ENCODE results near the gene CDC42EP2.
A peak's percentile ranks its signal among the peaks of the same experiment; 100 is the strongest.

The CDC42EP2 gene

GRCh38 chr11:65327021-65327420 lies 12.4 kb downstream of the CDC42EP2 start:
- no peak overlapping the region for H3K4me2 ChIP-seq (ENCODE audit: low read length)
- H3K79me2 ChIP-seq (ENCODE audit: control insufficient read depth, low read length): no peaks in the 10 kb centered on the region
- no peak overlapping the region for H3K4me3 ChIP-seq (ENCODE audit: low read length)
- H3K9me3 ChIP-seq (ENCODE audit: control insufficient read depth, insufficient read depth, low read length): no peaks in the 10 kb centered on the region
- no peaks in the 10 kb centered on the region for H3K27me3 ChIP-seq (ENCODE audit: control insufficient read depth, low read length)
- no peak overlapping the region for H3K27ac ChIP-seq (ENCODE audit: low read depth, low read length)
- peaks cover 19% of the 10 kb centered on the region for H3K4me1 ChIP-seq (ENCODE audit: control insufficient read depth, low read length)
- no peaks in the 10 kb centered on the region for H3K9me2 ChIP-seq (replicated peaks; ENCODE audit: control insufficient read depth, low read length)
- no peaks in the 10 kb centered on the region for H4K20me1 ChIP-seq (ENCODE audit: control insufficient read depth, insufficient read depth, low read depth, low read length)
- TF ChIP-seq CTCF (IDR thresholded peaks at IDR 0.05; ENCODE audit: low read depth, low read length, poor library complexity, severe bottlenecking): no peak
- no peak for TF ChIP-seq EZH2phosphoT487 (IDR thresholded peaks at IDR 0.05; ENCODE audit: borderline replicate concordance, low read length)
- no peaks in the 10 kb centered on the region for H3K36me3 ChIP-seq (ENCODE audit: control insufficient read depth, low read length)
- H3F3A ChIP-seq (ENCODE audit: control insufficient read depth, insufficient read depth): peaks cover 13% of the 10 kb centered on the region

DNA sequence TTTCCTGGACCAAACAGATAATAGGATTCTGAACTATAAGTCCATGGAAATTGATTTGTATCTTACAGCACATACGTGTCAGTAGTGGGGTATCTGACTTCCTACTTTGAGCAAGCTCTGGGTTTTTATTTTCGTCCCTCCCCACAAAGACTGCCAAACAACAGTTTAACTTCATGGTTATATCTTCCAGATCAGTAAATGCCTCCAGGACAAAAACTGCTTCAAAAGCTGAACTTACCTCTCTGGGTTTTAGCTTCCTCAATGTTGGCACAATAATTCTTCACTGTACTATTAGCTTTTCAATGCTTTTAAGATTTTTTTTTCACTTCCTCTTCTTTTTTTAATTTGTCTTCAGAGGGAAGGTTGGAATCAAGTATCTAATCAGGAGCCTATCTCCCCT lies 14.8 kb downstream of the CDC42EP2 start:
- Histone ChIP-seq H3K79me2 (ENCODE audit: control insufficient read depth, low read length) (peaks cover 9% of the 10 kb centered on the region), H3K36me3 (ENCODE audit: control insufficient read depth, low read length) (peaks cover 4% of the 10 kb centered on the region; the same call in 1 of the 2 replicates), H3F3A (ENCODE audit: control insufficient read depth, insufficient read depth) (peaks cover 13% of the 10 kb centered on the region), H3K9me3 (ENCODE audit: control insufficient read depth, insufficient read depth, low read length) (no peaks in the 10 kb centered on the region), H3K4me2 (ENCODE audit: low read length) (peak overlapping the region; percentile 79), H3K27ac (ENCODE audit: low read depth, low read length) (peak overlapping the region; percentile 73), H3K9me2 (replicated peaks; ENCODE audit: control insufficient read depth, low read length) (no peaks in the 10 kb centered on the region), H4K20me1 (ENCODE audit: control insufficient read depth, insufficient read depth, low read depth, low read length) (peaks cover 3% of the 10 kb centered on the region; the same call in 1 of the 2 replicates), H3K4me1 (ENCODE audit: control insufficient read depth, low read length) (peaks cover 19% of the 10 kb centered on the region), H3K27me3 (ENCODE audit: control insufficient read depth, low read length) (no peaks in the 10 kb centered on the region), H3K4me3 (ENCODE audit: low read length) (peak overlapping the region; percentile 70)
- no peak for TF ChIP-seq EZH2phosphoT487 (IDR thresholded peaks at IDR 0.05; ENCODE audit: borderline replicate concordance, low read length)
- no peak for TF ChIP-seq CTCF (IDR thresholded peaks at IDR 0.05; ENCODE audit: low read depth, low read length, poor library complexity, severe bottlenecking)

DNA sequence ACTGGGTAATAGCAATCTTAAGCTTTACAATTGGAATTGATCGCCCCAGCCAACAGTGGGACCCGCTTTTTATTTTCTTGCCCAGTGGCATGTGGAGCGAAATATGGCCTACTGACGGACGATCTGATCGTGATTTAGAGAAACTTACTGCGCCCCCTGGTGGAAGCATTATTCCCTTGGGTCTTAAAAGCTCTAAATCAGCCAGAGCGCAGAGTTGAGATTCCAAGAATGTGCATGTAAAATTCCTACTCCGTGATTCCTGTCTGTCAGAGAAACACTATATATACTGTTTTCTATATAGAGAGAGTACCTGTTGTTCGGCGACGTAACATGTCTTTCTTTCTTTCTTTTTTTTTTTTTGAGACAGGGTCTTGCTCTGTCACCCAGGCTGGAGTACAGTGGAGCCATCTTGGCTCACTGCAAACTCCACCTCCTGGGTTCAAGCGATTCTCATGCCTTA lies 15.3 kb downstream of the CDC42EP2 start:
- H3K79me2 ChIP-seq (ENCODE audit: control insufficient read depth, low read length): peaks cover 14% of the 10 kb centered on the region
- H3F3A ChIP-seq (ENCODE audit: control insufficient read depth, insufficient read depth): peaks cover 13% of the 10 kb centered on the region
- H3K9me3 ChIP-seq (ENCODE audit: control insufficient read depth, insufficient read depth, low read length): no peaks in the 10 kb centered on the region
- H3K4me3 ChIP-seq (ENCODE audit: low read length): peak overlapping the region; percentile 70
- H3K36me3 ChIP-seq (ENCODE audit: control insufficient read depth, low read length): peaks cover 5% of the 10 kb centered on the region
- H3K27ac ChIP-seq (ENCODE audit: low read depth, low read length): peak overlapping the region; percentile 73
- H4K20me1 ChIP-seq (ENCODE audit: control insufficient read depth, insufficient read depth, low read depth, low read length): peaks cover 4% of the 10 kb centered on the region; the same call in 1 of the 2 replicates
- H3K9me2 ChIP-seq (replicated peaks; ENCODE audit: control insufficient read depth, low read length): no peaks in the 10 kb centered on the region
- H3K4me1 ChIP-seq (ENCODE audit: control insufficient read depth, low read length): peaks cover 24% of the 10 kb centered on the region
- peak overlapping the region; percentile 79 for H3K4me2 ChIP-seq (ENCODE audit: low read length)
- H3K27me3 ChIP-seq (ENCODE audit: control insufficient read depth, low read length): no peaks in the 10 kb centered on the region
- TF ChIP-seq EZH2phosphoT487 (IDR thresholded peaks at IDR 0.05; ENCODE audit: borderline replicate concordance, low read length) (no peak), CTCF (IDR thresholded peaks at IDR 0.05; ENCODE audit: low read depth, low read length, poor library complexity, severe bottlenecking) (peak; percentile 74)

Measured in DOHH2 (cell line).